Stimulated activated CD8-positive, alpha-beta memory T cell treated with anti-CD3 and anti-CD28 coated beads, Interleukin-2, amount 100 ng/mL, for 1 hour (primary cell): ENCODE data around the gene SPPL2A.
A peak's percentile ranks its signal among the peaks of the same experiment; 100 is the strongest.

Experiments used
- DNase-seq, 2 donors: peaks; one replicate each; pipeline ENCODE4 v3.0.0-alpha.2; 2020; ENCODE audit warnings: low read depth in 2 of 2

SPPL2A gene

GRCh38 chr15:50686469-50687301 is 78.8 kb downstream of the SPPL2A start, which contains the start of gene TRPM7:
Gene TRPM7, minus strand, starts transcription at chr15:50686797. Its CDS starts 264 bp downstream, at chr15:50686533.
- DNase-seq = peak; percentile 81

- peak; percentile 38 to 40 for DNase-seq
Measured at GRCh38 chr15:50685976-50686468, 79.5 kb downstream of the SPPL2A start.

- no peak for DNase-seq
Measured at GRCh38 chr15:50685191-50685975, 80.1 kb downstream of the SPPL2A start.

- DNase-seq = no peak
Measured at GRCh38 chr15:50681467-50681866, 84.0 kb downstream of the SPPL2A start.

GRCh38 chr15:50676799-50677483 is 88.6 kb downstream of the SPPL2A start:
- DNase-seq = no peak

GRCh38 chr15:50675535-50676144 is 89.9 kb downstream of the SPPL2A start:
- DNase-seq = no peak

GRCh38 chr15:50670115-50670514 is 95.4 kb downstream of the SPPL2A start:
- DNase-seq = no peak

- DNase-seq = no peak
Measured at GRCh38 chr15:50669611-50670010, 95.9 kb downstream of the SPPL2A start.

GRCh38 chr15:50665938-50666337 is 99.6 kb downstream of the SPPL2A start:
- DNase-seq = no peak

- DNase-seq = no peak
Measured at GRCh38 chr15:50655555-50655954, 110.0 kb downstream of the SPPL2A start.

- no peak for DNase-seq
Measured at GRCh38 chr15:50653156-50653743, 112.3 kb downstream of the SPPL2A start.

- DNase-seq = no peak
Measured at GRCh38 chr15:50652671-50653070, 112.8 kb downstream of the SPPL2A start.
